H1 (cell line): Measurements from ENCODE around the gene ADAMTS16. TPM values are rescaled to one million over a fixed set of nuclear protein-coding genes. Genes with fewer than 3 reads are reported as not detected.

ENCODE experiments used
- CTCF ChIA-PET: fragments of 300-600 bp; sonication (Branson Sonifier 250); formaldehyde crosslinking; loops from one replicate; lab custom pipeline; 2021; ENCODE audit not compliant: partially characterized antibody; lab: Charles Lee
- POLR2A ChIA-PET: fragments of 300-600 bp; sonication (Branson Sonifier 250); formaldehyde crosslinking; loops from one replicate; lab custom pipeline; 2021; ENCODE audit warnings: inconsistent platforms; ENCODE audit not compliant: partially characterized antibody; lab: Charles Lee
- DNase-seq, 2 experiments: peaks; one replicate each; pipeline versions ENCODE4 v3.0.0 to v3.0.0-alpha.2; 2010 to 2022; ENCODE audit warnings: low spot score in 2 of 2, low read depth in 1 of 2, mixed read lengths in 1 of 2
- FAIRE-seq: peaks from 2 replicates; lab custom pipeline; 2011; peaks lifted over from hg19 to GRCh38; lab: Jason Lieb, UNC
- H2AFZ ChIP-seq: 2 replicates; pipeline ENCODE4 v1.8.1; 2012; ENCODE audit warnings: low read length, inconsistent platforms
- H2AK5ac ChIP-seq: 2 replicates; pipeline ENCODE4 v1.6.1; 2013; ENCODE audit warnings: low read depth, low read length
- H2BK120ac ChIP-seq: replicated peaks from 2 replicates; pipeline ENCODE3; 2013; ENCODE audit warnings: low read depth, low read length, inconsistent platforms
- H2BK12ac ChIP-seq: 2 replicates; pipeline ENCODE4 v1.6.1; 2013; ENCODE audit warnings: low read depth, low read length
- H2BK15ac ChIP-seq: 2 replicates; pipeline ENCODE4 v1.6.1; 2013; ENCODE audit warnings: low read length
- H2BK20ac ChIP-seq: 2 replicates; pipeline ENCODE4 v1.6.1; 2013; ENCODE audit warnings: low read length
- H2BK5ac ChIP-seq: 2 replicates; pipeline ENCODE4 v1.6.1; 2013; ENCODE audit warnings: low read depth, low read length
- H3K14ac ChIP-seq: 2 replicates; pipeline ENCODE4 v1.6.1; 2013; ENCODE audit warnings: inconsistent platforms; ENCODE audit not compliant: insufficient read length
- H3K18ac ChIP-seq: 2 replicates; pipeline ENCODE4 v1.6.1; 2013; ENCODE audit warnings: low read length; ENCODE audit errors: extremely low read depth
- H3K23ac ChIP-seq: 2 replicates; pipeline ENCODE4 v1.6.1; 2013; ENCODE audit warnings: inconsistent platforms; ENCODE audit not compliant: insufficient read length
- H3K23me2 ChIP-seq: 2 replicates; pipeline ENCODE4 v1.6.1; 2013; ENCODE audit warnings: low read depth, low read length
- H3K27ac ChIP-seq: 2 replicates; pipeline ENCODE4 v1.6.1; 2011; ENCODE audit warnings: low read depth, low read length, inconsistent platforms
- H3K27me3 ChIP-seq, 4 experiments: replicated peaks in 1 of 4; 1 replicate in 1 of 4; 2 replicates in 3 of 4; pipeline versions ENCODE4 v1.6.1 to v1.8.1; 2011 to 2013; ENCODE audit warnings: low read length in 3 of 4, mild to moderate bottlenecking in 3 of 4, inconsistent platforms in 2 of 4, mixed read lengths in 2 of 4, moderate library complexity in 1 of 4; ENCODE audit not compliant: control insufficient read depth in 3 of 4, insufficient read depth in 3 of 4; ENCODE audit errors: extremely low read depth in 1 of 4
- H3K36me3 ChIP-seq, 4 experiments: 2 replicates each; pipeline versions ENCODE4 v1.6.1 to v1.8.1; 2011 to 2013; ENCODE audit warnings: mild to moderate bottlenecking in 4 of 4, low read length in 3 of 4, moderate library complexity in 2 of 4, control low read depth in 1 of 4, inconsistent platforms in 1 of 4; ENCODE audit not compliant: insufficient read depth in 4 of 4, control insufficient read depth in 2 of 4
- H3K4ac ChIP-seq: replicated peaks from 2 replicates; pipeline ENCODE3; 2013; ENCODE audit warnings: low read length, low read depth, mixed read lengths, inconsistent platforms; ENCODE audit not compliant: insufficient read length
- H3K4me1 ChIP-seq, 4 experiments: replicated peaks in 1 of 4; 1 replicate in 1 of 4; 2 replicates in 3 of 4; pipeline versions ENCODE4 v1.6.1 to v1.8.1; 2011 to 2013; ENCODE audit warnings: low read length in 3 of 4, inconsistent platforms in 2 of 4, mixed read lengths in 1 of 4; ENCODE audit not compliant: insufficient read depth in 4 of 4, control insufficient read depth in 3 of 4
- H3K4me2 ChIP-seq, 2 experiments: 2 replicates each; pipeline versions ENCODE4 v1.6.1 to v1.8.1; 2011 to 2013; ENCODE audit warnings: low read depth in 2 of 2, low read length in 2 of 2, control low read depth in 1 of 2, inconsistent platforms in 1 of 2, mild to moderate bottlenecking in 1 of 2; ENCODE audit not compliant: insufficient read depth in 1 of 2
- H3K4me3 ChIP-seq, 4 experiments: fragments of 200-600, 300-600 bp in 1 of 4; sonication (generic), shearing (Covaris generic), sonication (Bioruptor Twin) in 1 of 4; 2 replicates each; pipeline versions ENCODE4 v1.5.1 to v1.8.1; 2011 to 2016; ENCODE audit warnings: low read length in 4 of 4, low read depth in 3 of 4, control low read depth in 2 of 4, inconsistent platforms in 2 of 4, mild to moderate bottlenecking in 2 of 4, mixed read lengths in 1 of 4, moderate library complexity in 1 of 4; ENCODE audit not compliant: insufficient read depth in 2 of 4; ENCODE audit errors: extremely low read depth in 1 of 4
- H3K56ac ChIP-seq: replicated peaks from 2 replicates; pipeline ENCODE3; 2013; ENCODE audit warnings: low read depth, mild to moderate bottlenecking, mixed read lengths, low read length, inconsistent platforms; ENCODE audit not compliant: insufficient read length
- H3K79me1 ChIP-seq: 2 replicates; pipeline ENCODE4 v1.6.1; 2013; ENCODE audit warnings: low read depth, low read length, control low read depth
- H3K79me2 ChIP-seq, 2 experiments: 2 replicates each; pipeline versions ENCODE4 v1.6.1 to v1.8.1; 2012 to 2013; ENCODE audit warnings: low read length in 2 of 2, mild to moderate bottlenecking in 2 of 2, inconsistent platforms in 1 of 2; ENCODE audit not compliant: insufficient read depth in 2 of 2, control insufficient read depth in 1 of 2
- H3K9ac ChIP-seq, 4 experiments: replicated peaks in 1 of 4; 1 replicate in 1 of 4; 2 replicates in 3 of 4; pipeline versions ENCODE4 v1.6.1 to v1.8.1; 2011 to 2013; ENCODE audit warnings: low read depth in 3 of 4, low read length in 3 of 4, control low read depth in 2 of 4, mild to moderate bottlenecking in 2 of 4, moderate library complexity in 2 of 4, inconsistent platforms in 1 of 4; ENCODE audit errors: extremely low read depth in 1 of 4
- H3K9me3 ChIP-seq, 2 experiments: 2 replicates each; pipeline versions ENCODE4 v1.6.1 to v1.8.1; 2012 to 2013; ENCODE audit warnings: mild to moderate bottlenecking in 2 of 2, moderate library complexity in 2 of 2, control low read depth in 1 of 2, inconsistent platforms in 1 of 2, low read depth in 1 of 2, low read length in 1 of 2, mixed read lengths in 1 of 2; ENCODE audit not compliant: insufficient read depth in 2 of 2
- H4K20me1 ChIP-seq, 2 experiments: replicated peaks in 1 of 2; 2 replicates each; pipeline versions ENCODE3 to v1.8.1; 2011 to 2013; ENCODE audit warnings: inconsistent platforms in 2 of 2, low read length in 2 of 2, mild to moderate bottlenecking in 1 of 2; ENCODE audit not compliant: insufficient read depth in 2 of 2, control insufficient read depth in 1 of 2
- H4K5ac ChIP-seq: 2 replicates; pipeline ENCODE4 v1.6.1; 2013; ENCODE audit warnings: low read length, low read depth, mixed read lengths, inconsistent platforms; ENCODE audit not compliant: insufficient read length
- H4K8ac ChIP-seq: 2 replicates; pipeline ENCODE4 v1.8.0; 2013; ENCODE audit warnings: mild to moderate bottlenecking, moderate library complexity, low read length, inconsistent platforms; ENCODE audit not compliant: insufficient read depth; ENCODE audit errors: extremely low read depth
- H4K91ac ChIP-seq: replicated peaks from 2 replicates; pipeline ENCODE3; 2013; ENCODE audit warnings: low read length, mixed read lengths, inconsistent platforms; ENCODE audit not compliant: insufficient read length
- ASH2L ChIP-seq: fragments of 200-600, 300-600 bp; sonication (generic); IDR thresholded peaks from one replicate; pipeline ENCODE4 v1.7.1; 2017; ENCODE audit warnings: low read length
- BCL11A ChIP-seq, 2 experiments: IDR thresholded peaks; one replicate each; pipeline ENCODE4 v1.6.1; 2011; ENCODE audit warnings: low read depth in 2 of 2, low read length in 2 of 2, mild to moderate bottlenecking in 2 of 2
- CBX8 ChIP-seq: fragments of 300-800, 300-1000 bp; sonication (generic); IDR thresholded peaks from 2 replicates; pipeline ENCODE4 v1.7.1; 2016; ENCODE audit warnings: low read depth, low read length, borderline replicate concordance
- CTBP2 ChIP-seq: IDR thresholded peaks from 2 replicates; pipeline ENCODE4 v1.7.0; 2011; ENCODE audit warnings: borderline replicate concordance, mild to moderate bottlenecking, moderate library complexity, mixed read lengths, low read length; ENCODE audit not compliant: insufficient read depth, insufficient read length
- EGR1 ChIP-seq: IDR thresholded peaks from 2 replicates; pipeline ENCODE4 v1.6.1; 2011; ENCODE audit warnings: low read depth, low read length, borderline replicate concordance
- KDM5A ChIP-seq: fragments of 200-600 bp; IDR thresholded peaks from 2 replicates; pipeline ENCODE4 v1.7.1; 2012; ENCODE audit warnings: mild to moderate bottlenecking, low read length, inconsistent platforms, mixed read lengths
- SIN3A ChIP-seq, 2 experiments: IDR thresholded peaks in 1 of 2; conservative IDR thresholded peaks in 1 of 2; 2 replicates each; pipeline ENCODE4 v1.6.1; 2011 to 2012; ENCODE audit warnings: low read length in 2 of 2, improper control_type of control experiment in 1 of 2, low read depth in 1 of 2, mild to moderate bottlenecking in 1 of 2
- SP4 ChIP-seq: IDR thresholded peaks from 2 replicates; pipeline ENCODE4 v1.6.1; 2012; ENCODE audit warnings: low read length, inconsistent platforms
- SRF ChIP-seq: IDR thresholded peaks from 2 replicates; pipeline ENCODE4 v1.6.1; 2011; ENCODE audit warnings: mild to moderate bottlenecking, low read depth, low read length, moderate library complexity
- SUZ12 ChIP-seq: fragments of 200-600 bp; sonication (generic); IDR thresholded peaks from 2 replicates; pipeline ENCODE4 v1.6.1; 2012; ENCODE audit warnings: mild to moderate bottlenecking, inconsistent platforms, low read length, moderate library complexity, mixed read lengths
- TAF1 ChIP-seq: IDR thresholded peaks from 2 replicates; pipeline ENCODE4 v1.6.1; 2011; ENCODE audit warnings: mild to moderate bottlenecking, low read depth, low read length
- TAF7 ChIP-seq: optimal IDR thresholded peaks from 2 replicates; pipeline ENCODE3; 2011; ENCODE audit warnings: low read depth, mild to moderate bottlenecking, inconsistent platforms, low read length, moderate library complexity, borderline replicate concordance
- WGBS, 2 experiments: shearing (Covaris generic) in 1 of 2; methylation state at CpG; one replicate each; pipeline versions ENCODE4 v1.1.6 to v1.1.7; 2013 to 2015; ENCODE audit warnings: low lambda C conversion rate in 2 of 2, mixed read lengths in 2 of 2, inconsistent platforms in 1 of 2, low coverage in 1 of 2, missing lambda C conversion rate in 1 of 2; ENCODE audit not compliant: insufficient replicate concordance in 2 of 2, insufficient coverage in 1 of 2, insufficient read length in 1 of 2; ENCODE audit errors: extremely low coverage in 1 of 2, missing lambda C conversion rate in 1 of 2; 5-methylcytosine and 5-hydroxymethylcytosine counted together
- polyA plus RNA-seq, 7 experiments: library from polyadenylated mRNA; depleted of rRNA in 3 of 7; stranded (reverse) in 5 of 7; unstranded in 2 of 7; fragments of >200 nt in 5 of 7; fragments of 200-250 nt in 2 of 7; gene quantifications; 1 replicate in 5 of 7; 2 replicates in 1 of 7; 4 replicates in 1 of 7; pipeline versions ENCODE4 v1.2.1 to v1.2.3, GENCODE V29; 2011 to 2013; ENCODE audit warnings: missing spikeins in 2 of 7, mixed read lengths in 2 of 7
- total RNA-seq: library from RNA; stranded (reverse); fragmentation: NEBNext Ultra II Directional; extraction: Animal tissue kit (Norgen Biotek cat#: 25700); gene quantifications from 2 replicates; pipeline ENCODE4 v1.2.1, GENCODE V29; 2021

The ADAMTS16 gene
- total and polyA plus RNA-seq, 2 of the 8 experiments (the other 6 are each of a cell fraction or from before 2014, with no cell fraction given): 3.7 to 16.0 TPM

DNA sequence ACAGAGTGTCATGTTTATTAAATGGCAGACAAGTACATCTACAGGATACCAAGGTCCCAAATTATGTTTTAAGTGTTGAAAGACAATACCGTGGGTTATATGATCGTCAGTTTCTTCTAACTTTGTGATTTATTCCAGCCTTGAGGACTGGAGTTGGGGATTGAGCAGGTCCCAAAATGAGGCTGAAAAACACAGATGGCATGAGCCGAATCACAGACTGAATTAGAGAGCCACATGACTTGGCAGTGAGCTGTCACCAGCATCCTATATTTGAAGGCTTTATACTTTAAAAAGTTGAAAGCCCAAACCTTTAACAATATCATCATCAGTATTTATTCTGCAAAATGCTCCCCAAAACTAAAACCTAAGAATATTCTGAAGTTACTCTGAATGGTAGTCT is 79.4 kb downstream of the ADAMTS16 start:
- H3K9me3 ChIP-seq: no peaks in the 10 kb centered on the region
- CTCF ChIA-PET: no interaction called here
- POLR2A ChIA-PET: no interaction called here
- H4K8ac ChIP-seq: no peak overlapping the region
- H4K5ac ChIP-seq: no peak overlapping the region
- H3K4me1 ChIP-seq: peaks cover 0 to 3% (median 1%) of the 10 kb centered on the region in 4 experiments; a peak in 2 of 7 replicates
- no peak overlapping the region for H2BK120ac ChIP-seq
- H2BK15ac ChIP-seq: no peak overlapping the region
- H3K4me2 ChIP-seq: no peak overlapping the region
- H3K79me2 ChIP-seq: no peaks in the 10 kb centered on the region
- H3K56ac ChIP-seq: no peak overlapping the region
- no peak overlapping the region for H3K4me3 ChIP-seq
- no peaks in the 10 kb centered on the region for H4K20me1 ChIP-seq
- no peak overlapping the region for H3K14ac ChIP-seq
- no peak overlapping the region for H3K4ac ChIP-seq
- no peak overlapping the region for H3K9ac ChIP-seq
- no peak overlapping the region for H2BK12ac ChIP-seq
- DNase-seq (no peak), FAIRE-seq (no peak)
- no peak overlapping the region for H4K91ac ChIP-seq
- H2BK5ac ChIP-seq: no peak overlapping the region
- WGBS, 2 experiments: 82% methylated on average over 3 of the region's 3 CpGs; no CpG with 5 or more reads in 1 of the 2 experiments
- H3K79me1 ChIP-seq: no peaks in the 10 kb centered on the region; the same call in 1 of the 2 replicates
- H3K23ac ChIP-seq: no peak overlapping the region
- no peak overlapping the region for H2AFZ ChIP-seq
- H3K27ac ChIP-seq: no peak overlapping the region
- TF ChIP-seq SIN3A (conservative IDR thresholded peaks at IDR 0.05 in 1 of 2, IDR thresholded peaks at IDR 0.05 in 1 of 2; ENCODE audit: low read depth in 1 of 2, low read length in 2 of 2) (no peak), CTBP2 (no peak), KDM5A (no peak), BCL11A (IDR thresholded peaks at IDR 0.05; ENCODE audit: low read depth in 2 of 2, low read length in 2 of 2) (no peak), SP4 (no peak), SRF (no peak), CBX8 (no peak), SUZ12 (no peak), TAF7 (no peak), TAF1 (no peak), EGR1 (no peak), ASH2L (no peak)
- H2AK5ac ChIP-seq: no peak overlapping the region
- no peaks in the 10 kb centered on the region for H3K27me3 ChIP-seq
- no peak overlapping the region for H2BK20ac ChIP-seq
- peaks cover 0 to 5% (median 2%) of the 10 kb centered on the region in 4 experiments; a peak in 2 of 8 replicates for H3K36me3 ChIP-seq
- H3K23me2 ChIP-seq: no peaks in the 10 kb centered on the region; the same call in 1 of the 2 replicates
- no peak overlapping the region for H3K18ac ChIP-seq
